Stimulated activated memory B cell treated with anti-CD40 and anti-IgM and Interleukin-4, amounts not matched to agents 10 μg/mL and 1 μg/mL and 100 μg/mL, for 72 hours (primary cell): ENCODE data around the gene CCDC77.
A peak's percentile ranks its signal among the peaks of the same experiment; 100 is the strongest.
"Not testable (repeated sequence)": the region's sequence is repeated elsewhere in the genome, so short reads cannot be mapped to it uniquely, and the experiment has no call there.

Experiments used
- ATAC-seq: fragments of 150-1000 bp; cut with Tn5 transposase; 2 replicates; pipeline ENCODE4 v1.10.0; 2021
- H3K27ac Mint-ChIP-seq: one replicate; pipeline ENCODE4 v1.8.0; 2022; ENCODE audit warnings: mild to moderate bottlenecking, mixed read lengths
- H3K27me3 Mint-ChIP-seq: one replicate; pipeline ENCODE4 v1.8.0; 2022; ENCODE audit warnings: mixed read lengths
- H3K36me3 Mint-ChIP-seq: one replicate; pipeline ENCODE4 v1.8.0; 2022; ENCODE audit warnings: mixed read lengths
- H3K4me1 Mint-ChIP-seq: one replicate; pipeline ENCODE4 v1.8.0; 2022; ENCODE audit warnings: mixed read lengths
- H3K4me3 Mint-ChIP-seq: one replicate; pipeline ENCODE4 v1.8.0; 2022; ENCODE audit warnings: mild to moderate bottlenecking, moderate library complexity, mixed read lengths
- H3K9me3 Mint-ChIP-seq: one replicate; pipeline ENCODE4 v1.8.0; 2022; ENCODE audit warnings: mixed read lengths

The CCDC77 gene

DNA sequence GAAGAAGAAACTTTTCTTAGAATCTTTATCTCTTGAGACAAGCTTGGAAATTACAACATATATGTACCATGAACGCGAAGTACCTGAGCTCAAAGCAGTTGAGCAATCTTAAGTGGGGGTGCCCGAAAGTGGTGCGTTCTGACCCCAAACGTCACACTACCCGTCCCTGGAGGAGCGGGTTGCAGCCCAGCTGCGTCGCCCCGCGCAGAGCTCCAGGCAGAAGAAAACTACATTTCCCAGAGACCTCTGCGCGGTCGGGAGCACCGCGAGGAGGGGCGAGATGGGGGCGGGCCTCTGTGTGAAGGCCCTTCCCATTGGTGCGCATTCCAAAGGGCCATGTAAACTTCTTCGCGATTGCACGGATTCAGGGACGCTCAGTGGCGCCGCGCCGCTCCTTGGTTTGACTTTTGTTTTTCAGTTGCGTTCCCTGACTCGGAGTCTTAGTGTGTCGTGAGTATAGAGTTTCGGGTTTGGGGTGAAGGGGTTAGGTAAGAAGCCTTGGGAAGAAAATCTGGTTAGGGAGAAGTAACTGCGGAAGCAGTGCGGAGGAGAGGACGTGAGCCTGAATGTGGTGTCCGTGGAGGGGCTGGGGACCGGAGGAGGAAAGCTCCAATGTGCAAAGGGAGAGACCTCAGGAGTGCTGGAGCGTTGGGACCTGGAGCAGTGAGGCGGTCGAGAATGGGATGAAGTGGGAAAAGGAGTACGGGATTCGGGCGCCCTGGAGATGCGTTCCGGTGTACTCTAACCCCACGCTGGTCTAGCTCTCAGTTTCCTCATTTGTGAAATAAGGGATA lies at the start of gene CCDC77:
TSS of gene CCDC77 (plus strand) at position 410 of the 794 bp plus-strand sequence. CDS start 7,740 bp downstream, outside the sequence.
- Mint-ChIP-seq H3K4me3 (no peak within 1 kb of the TSS), H3K27me3 (no peaks in the 10 kb centered on the region), H3K27ac (no peak within 1 kb of the TSS), H3K4me1 (no peaks in the 10 kb centered on the region), H3K36me3 (peaks cover 5% of the 10 kb centered on the region), H3K9me3 (no peaks in the 10 kb centered on the region)
- ATAC-seq: peak; percentile 100

DNA sequence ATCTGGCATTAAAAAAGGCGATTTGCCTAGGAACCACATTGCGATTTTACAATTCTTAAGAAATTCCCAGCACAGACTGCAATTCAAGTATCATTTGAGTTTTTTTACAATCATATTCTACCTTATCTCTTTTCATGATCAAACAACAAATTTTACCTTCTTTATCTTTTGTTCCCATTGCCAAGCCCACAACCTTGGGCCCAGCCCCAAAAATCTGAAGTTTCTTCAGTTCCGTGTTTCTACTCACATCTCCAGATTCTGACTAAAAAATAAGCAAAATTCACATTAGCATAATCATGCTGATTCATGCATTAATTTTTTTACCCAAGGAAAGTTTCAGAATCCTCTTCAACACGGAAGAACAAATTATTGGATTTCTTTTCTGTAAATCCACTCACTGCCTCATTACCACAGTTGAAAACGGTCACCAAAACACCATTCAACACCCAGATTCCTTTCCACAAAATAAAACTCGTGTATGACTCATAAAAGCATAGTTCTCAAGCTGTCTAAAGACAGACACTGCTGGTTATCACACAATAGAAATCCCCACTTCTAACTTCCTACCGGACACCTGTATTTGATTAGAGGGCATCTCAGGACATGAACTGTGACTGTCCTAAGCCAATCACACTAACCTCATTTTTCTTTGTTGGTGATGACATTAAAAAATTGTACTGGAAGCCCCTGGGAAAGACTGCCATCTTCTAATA lies 45.0 kb upstream of the CCDC77 start:
- ATAC-seq: no peak
- Mint-ChIP-seq H3K27me3 (no peaks in the 10 kb centered on the region), H3K27ac (no peak overlapping the region), H3K4me1 (peaks cover 10% of the 10 kb centered on the region), H3K9me3 (peaks cover 3% of the 10 kb centered on the region), H3K36me3 (peaks cover 74% of the 10 kb centered on the region), H3K4me3 (no peak overlapping the region)

DNA sequence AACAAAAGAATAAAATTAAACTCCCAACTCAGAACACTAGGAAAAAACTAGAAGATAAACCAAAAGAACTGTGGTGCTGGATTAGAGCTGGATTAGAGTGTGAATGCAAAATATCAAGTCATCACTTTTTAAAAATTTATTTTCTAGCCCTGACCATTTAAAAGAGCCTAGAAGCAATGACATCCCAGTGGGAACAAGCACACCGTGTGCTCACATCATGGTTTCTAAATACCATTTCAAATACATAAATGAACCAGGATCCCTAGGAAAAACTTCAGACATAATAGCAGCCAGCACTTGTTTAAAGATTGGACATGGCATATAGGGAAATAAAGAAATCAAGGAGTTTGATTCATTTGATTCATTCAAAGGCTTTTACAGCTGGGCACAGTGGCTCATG lies 42.4 kb upstream of the CCDC77 start:
- Mint-ChIP-seq H3K36me3 (peaks cover 84% of the 10 kb centered on the region), H3K27me3 (no peaks in the 10 kb centered on the region), H3K27ac (no peak overlapping the region), H3K9me3 (peaks cover 3% of the 10 kb centered on the region), H3K4me3 (no peak overlapping the region), H3K4me1 (peaks cover 10% of the 10 kb centered on the region)
- no peak for ATAC-seq

DNA sequence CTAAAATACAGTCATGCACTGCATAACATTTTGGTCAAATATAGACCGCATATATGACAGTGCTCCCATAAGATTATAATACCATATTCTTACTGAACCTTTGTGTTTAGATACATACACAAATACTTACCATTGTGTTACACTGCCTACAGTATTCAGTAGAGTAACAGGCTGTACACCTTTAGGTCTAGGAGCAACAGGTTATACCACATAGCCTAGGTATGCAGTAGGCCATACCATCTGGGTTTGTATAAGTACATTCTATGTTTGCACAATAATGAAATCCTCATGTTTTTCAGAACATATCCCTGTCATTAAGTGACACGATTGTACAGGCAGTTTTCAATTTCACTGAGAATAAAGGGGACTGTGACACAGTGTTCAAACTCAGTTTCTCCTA lies 34.6 kb upstream of the CCDC77 start:
- Mint-ChIP-seq H3K36me3 (peaks cover 84% of the 10 kb centered on the region), H3K27ac (no peak overlapping the region), H3K4me1 (no peaks in the 10 kb centered on the region), H3K9me3 (peaks cover 3% of the 10 kb centered on the region), H3K4me3 (no peak overlapping the region), H3K27me3 (no peaks in the 10 kb centered on the region)
- no peak for ATAC-seq

DNA sequence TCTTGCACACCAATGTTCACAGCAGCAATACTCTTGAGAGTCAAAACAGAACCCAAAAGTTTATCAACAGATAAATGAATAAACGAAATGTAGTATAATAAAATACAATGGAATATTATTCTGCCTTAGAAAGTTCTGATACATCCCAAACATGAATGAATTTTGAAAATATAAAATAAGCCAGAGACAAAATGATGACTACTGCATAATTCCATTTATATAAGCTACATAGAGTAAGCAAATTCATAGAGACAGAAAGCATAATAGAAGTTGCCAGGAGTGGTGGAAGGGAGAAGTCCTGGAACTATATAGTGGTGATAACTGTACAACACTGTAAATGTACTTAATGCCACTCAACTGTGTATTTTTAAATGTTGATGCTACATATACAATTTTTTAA lies 33.5 kb upstream of the CCDC77 start:
- H3K9me3 Mint-ChIP-seq: peaks cover 5% of the 10 kb centered on the region
- H3K27ac Mint-ChIP-seq: no peak overlapping the region
- no peak overlapping the region for H3K4me3 Mint-ChIP-seq
- no peaks in the 10 kb centered on the region for H3K27me3 Mint-ChIP-seq
- no peak for ATAC-seq
- H3K4me1 Mint-ChIP-seq: no peaks in the 10 kb centered on the region
- H3K36me3 Mint-ChIP-seq: peaks cover 83% of the 10 kb centered on the region

DNA sequence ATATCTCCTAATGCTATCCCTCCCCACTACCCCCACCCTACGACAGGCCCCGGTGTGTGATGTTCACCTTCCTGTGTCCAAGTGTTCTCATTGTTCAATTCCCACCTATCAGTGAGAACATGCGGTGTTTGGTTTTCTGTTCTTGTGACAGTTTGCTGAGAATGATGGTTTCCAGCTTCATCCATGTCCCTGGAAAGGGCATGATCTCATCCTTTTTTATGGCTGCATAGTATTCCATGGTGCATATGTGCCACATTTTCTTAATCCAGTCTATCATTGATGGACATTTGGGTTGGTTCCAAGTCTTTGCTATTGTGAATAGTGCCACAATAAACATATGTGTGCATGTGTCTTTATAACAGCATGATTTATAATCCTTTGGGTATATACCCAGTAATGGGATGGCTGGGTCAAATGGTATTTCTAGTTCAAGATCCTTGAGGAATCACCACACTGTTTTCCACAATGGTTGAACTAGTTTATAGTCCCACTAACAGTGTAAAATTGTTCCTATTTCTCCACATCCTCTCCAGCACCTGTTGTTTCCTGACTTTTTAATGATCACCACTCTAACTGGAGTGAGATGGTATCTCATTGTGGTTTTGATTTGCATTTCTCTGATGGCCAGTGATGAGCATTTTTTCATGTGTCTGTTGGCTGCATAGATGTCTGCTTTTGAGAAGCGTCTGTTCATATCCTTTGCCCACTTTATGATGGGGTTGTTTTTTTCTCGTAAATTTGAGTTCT lies 30.5 kb upstream of the CCDC77 start:
- H3K4me1 Mint-ChIP-seq, H3K27ac Mint-ChIP-seq, H3K4me3 Mint-ChIP-seq, H3K9me3 Mint-ChIP-seq, H3K27me3 Mint-ChIP-seq, ATAC-seq: not testable (repeated sequence)
- peaks cover 81% of the 10 kb centered on the region for H3K36me3 Mint-ChIP-seq

DNA sequence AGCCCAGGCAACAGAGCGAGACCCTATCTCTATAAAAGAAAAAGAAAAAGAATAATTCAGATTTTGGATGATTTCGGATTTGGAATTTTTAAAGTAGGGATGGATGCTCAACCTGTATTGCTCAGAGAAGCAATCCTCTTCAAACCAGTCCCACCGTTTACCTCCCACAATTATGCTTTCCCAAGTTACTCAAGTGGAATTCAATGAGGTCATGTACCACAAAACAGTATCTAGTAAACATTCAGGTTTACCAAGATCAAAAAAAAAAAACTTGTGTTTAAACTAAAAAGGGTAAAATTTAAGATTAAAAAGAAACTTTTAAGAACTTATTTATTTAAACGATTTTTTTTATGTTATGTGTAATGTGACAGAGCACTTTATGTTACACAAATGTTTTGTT lies 14.8 kb upstream of the CCDC77 start:
- Mint-ChIP-seq H3K36me3 (peaks cover 29% of the 10 kb centered on the region), H3K4me1 (peaks cover 26% of the 10 kb centered on the region), H3K27ac (no peak overlapping the region), H3K9me3 (no peaks in the 10 kb centered on the region), H3K27me3 (no peaks in the 10 kb centered on the region), H3K4me3 (no peak overlapping the region)
- no peak for ATAC-seq

DNA sequence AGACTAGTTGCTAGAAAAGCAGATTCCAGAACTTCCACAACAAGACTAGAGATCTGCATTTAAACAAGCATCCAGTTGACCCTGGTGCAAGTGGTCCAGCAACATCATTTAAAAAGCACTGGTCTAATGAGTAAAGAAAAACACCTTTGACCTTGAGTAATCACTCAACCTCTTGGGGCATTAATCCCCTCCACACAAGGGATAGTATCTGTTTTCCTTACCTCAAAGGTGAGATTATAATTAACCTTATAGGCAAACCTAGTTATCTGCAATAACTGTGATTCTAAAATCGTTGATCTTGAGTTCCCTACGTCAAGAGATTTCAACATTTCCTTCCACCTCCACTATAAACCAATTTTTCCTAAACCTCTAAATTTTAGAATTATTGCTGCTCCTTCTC lies 13.4 kb upstream of the CCDC77 start:
- Mint-ChIP-seq H3K27ac (peak overlapping the region; percentile 95), H3K4me1 (peaks cover 26% of the 10 kb centered on the region), H3K36me3 (peaks cover 27% of the 10 kb centered on the region), H3K27me3 (no peaks in the 10 kb centered on the region), H3K4me3 (peak overlapping the region; percentile 97), H3K9me3 (no peaks in the 10 kb centered on the region)
- ATAC-seq: no peak

DNA sequence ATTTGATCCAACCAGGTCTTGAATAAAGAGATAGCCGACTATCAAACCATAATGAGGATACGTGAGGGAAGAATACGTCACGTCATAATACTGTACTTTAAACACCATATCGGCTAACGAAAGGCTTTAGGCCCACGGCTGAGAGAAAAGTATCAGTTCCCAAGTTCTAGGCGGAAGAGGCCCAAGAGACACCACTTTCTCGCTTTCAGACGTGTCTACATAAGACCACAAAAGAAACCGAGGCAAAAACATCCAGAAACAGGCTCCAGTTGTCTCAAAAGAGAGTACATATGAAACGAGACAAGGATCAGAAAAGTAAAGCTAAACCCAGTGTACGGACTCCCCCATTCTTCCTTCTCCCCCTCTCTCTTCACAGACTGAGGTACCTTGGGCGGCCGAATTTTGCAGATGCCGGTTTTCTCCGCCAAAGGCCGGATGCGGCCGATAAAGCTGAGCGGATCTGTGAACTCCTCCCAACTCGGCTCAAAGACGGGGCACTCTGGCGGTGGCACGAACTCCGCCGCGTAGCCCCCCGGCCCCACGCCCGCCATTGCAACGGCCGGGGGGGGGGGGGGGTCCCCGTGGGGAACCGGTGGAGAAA lies 12.8 kb upstream of the CCDC77 start:
- Mint-ChIP-seq H3K27me3 (no peaks in the 10 kb centered on the region), H3K36me3 (peaks cover 24% of the 10 kb centered on the region), H3K4me3 (peak overlapping the region; percentile 97), H3K9me3 (no peaks in the 10 kb centered on the region), H3K27ac (peak overlapping the region; percentile 95), H3K4me1 (peaks cover 26% of the 10 kb centered on the region)
- ATAC-seq: peak; percentile 65

DNA sequence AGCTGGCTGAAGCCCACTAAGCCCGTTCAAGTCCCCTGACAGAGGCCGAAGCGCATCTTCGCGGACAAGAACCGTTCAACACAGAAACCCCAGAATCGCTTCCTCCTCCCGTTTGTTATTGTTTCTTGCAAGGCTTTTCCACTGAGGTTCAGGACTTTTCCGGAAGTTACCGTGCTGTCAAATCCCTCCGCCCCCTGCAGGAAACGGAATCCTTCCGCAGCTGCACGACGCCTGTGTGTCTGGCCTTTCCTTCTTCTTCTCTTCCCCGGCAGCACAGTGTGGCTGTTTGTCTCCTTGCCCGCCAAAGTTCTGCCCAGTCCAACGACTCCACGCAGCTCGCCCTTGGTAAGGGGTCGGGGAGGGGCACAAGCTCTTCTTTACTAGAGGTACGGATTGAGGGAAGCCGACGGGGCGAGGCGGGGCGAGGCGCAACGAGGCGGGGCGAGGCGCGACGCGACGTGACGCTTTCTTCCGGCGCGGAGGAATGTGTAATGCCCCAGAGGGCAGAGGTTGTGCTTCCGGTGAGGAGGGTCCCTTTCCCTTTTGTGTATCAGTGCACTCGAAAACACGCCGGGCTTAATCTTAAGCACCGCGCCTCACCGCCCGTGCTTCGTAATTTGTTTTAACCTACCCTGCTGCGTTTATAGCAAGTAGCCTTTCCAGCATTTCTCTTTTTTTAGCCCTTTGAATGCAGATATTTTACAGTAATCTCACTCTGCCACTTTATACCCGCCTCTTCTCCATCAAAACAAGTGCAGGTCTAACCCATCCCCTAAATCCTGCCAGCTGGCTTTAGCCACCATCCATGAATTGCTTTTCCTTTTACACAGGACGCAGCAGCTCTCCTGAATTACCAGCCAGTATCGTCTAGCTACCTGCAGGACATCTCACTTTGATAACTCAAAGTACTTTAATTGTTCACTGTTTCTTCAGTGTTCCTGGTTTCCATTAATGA lies 12.0 kb upstream of the CCDC77 start, which contains the start of gene KDM5A:
TSS of gene KDM5A (minus strand) at position 179 of the 955 bp plus-strand sequence. CDS start 229 bp downstream, outside the sequence.
- no peaks in the 10 kb centered on the region for H3K9me3 Mint-ChIP-seq
- H3K27ac Mint-ChIP-seq: peak within 1 kb of the TSS; percentile 95
- no peaks in the 10 kb centered on the region for H3K27me3 Mint-ChIP-seq
- peak; percentile 98 for ATAC-seq
- H3K36me3 Mint-ChIP-seq: peaks cover 18% of the 10 kb centered on the region
- H3K4me3 Mint-ChIP-seq: peak within 1 kb of the TSS; percentile 97
- H3K4me1 Mint-ChIP-seq: peaks cover 26% of the 10 kb centered on the region

DNA sequence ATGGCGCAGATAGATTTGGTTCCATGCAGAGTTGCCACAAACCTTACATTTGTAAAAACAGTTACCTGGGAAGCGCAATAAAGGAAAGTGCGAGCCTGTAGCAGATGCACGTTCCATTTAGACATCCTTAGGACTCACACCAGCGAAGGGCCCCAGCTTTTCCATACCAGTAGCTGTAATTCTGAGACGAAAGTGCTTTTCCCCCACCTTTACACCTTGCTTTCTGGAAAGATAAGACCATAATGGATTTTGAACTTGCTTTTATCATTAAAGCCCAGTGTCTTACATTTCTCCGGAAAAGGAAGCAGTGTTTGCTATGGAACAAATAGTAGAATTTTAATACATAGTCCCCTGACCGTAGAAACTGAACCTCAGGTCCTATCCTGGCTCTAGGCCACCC lies 616 bp upstream of the CCDC77 start:
- Mint-ChIP-seq H3K4me3 (no peak overlapping the region), H3K27ac (no peak overlapping the region), H3K9me3 (no peaks in the 10 kb centered on the region), H3K36me3 (peaks cover 5% of the 10 kb centered on the region), H3K27me3 (no peaks in the 10 kb centered on the region), H3K4me1 (no peaks in the 10 kb centered on the region)
- no peak for ATAC-seq

DNA sequence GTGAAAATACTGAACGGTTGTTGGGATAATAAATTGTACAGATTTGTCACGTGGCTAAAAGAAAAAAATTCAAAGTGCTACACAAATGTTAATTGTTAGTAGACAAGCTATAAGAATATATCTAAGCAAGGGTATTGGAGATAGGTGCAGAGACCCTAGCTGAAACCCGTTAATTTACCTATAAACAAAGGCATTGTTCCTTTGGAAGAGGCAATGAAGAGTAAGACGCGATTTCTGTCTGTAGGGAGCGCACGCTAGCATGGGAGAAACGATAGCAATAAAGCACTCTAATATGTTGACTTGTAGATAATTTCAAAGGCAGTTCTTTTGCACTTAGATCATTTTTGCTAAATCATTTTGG lies 565 bp downstream of the CCDC77 start:
- H3K27ac Mint-ChIP-seq: no peak overlapping the region
- peaks cover 9% of the 10 kb centered on the region for H3K36me3 Mint-ChIP-seq
- ATAC-seq: no peak
- H3K27me3 Mint-ChIP-seq: no peaks in the 10 kb centered on the region
- no peaks in the 10 kb centered on the region for H3K4me1 Mint-ChIP-seq
- no peaks in the 10 kb centered on the region for H3K9me3 Mint-ChIP-seq
- no peak overlapping the region for H3K4me3 Mint-ChIP-seq

DNA sequence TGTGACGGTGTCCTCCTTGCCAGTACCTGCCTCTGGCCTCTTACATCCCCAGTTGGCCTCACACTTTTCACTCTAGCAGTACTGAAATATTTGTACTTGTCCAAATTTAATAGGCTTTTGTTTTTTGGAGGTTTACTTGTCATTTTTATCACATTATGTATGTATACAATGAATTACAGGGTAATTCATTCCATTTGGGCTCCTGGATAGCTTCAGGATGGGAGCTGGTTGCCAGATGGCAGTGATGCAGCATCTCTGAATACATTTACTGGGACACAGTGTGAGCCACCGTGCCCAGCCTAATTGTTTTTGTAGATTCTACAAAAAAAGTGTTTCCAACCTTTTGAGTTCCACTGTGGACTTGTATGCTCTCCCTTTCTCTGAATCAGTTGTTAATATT lies 13.4 kb downstream of the CCDC77 start:
- no peak overlapping the region for H3K27ac Mint-ChIP-seq
- H3K9me3 Mint-ChIP-seq: no peaks in the 10 kb centered on the region
- H3K4me1 Mint-ChIP-seq: no peaks in the 10 kb centered on the region
- H3K27me3 Mint-ChIP-seq: no peaks in the 10 kb centered on the region
- peaks cover 55% of the 10 kb centered on the region for H3K36me3 Mint-ChIP-seq
- no peak overlapping the region for H3K4me3 Mint-ChIP-seq
- ATAC-seq: no peak

DNA sequence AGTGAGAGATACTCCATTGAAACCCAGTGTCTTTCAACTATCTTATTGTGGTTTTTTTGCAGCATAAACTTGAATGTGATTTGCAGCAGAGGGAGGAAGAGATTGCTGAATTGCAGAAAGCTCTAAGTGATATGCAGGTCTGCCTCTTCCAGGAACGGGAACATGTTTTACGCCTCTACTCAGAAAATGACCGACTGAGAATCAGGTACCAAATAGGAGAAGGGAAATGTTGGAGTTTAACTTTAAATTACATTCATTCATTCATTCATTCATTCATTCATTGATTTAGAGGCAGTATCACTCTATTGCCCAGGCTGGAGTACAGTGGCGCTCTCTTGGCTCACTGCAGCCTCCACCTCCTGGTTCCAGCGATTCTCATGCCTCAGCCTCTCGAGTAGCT lies 17.0 kb downstream of the CCDC77 start:
- H3K27me3 Mint-ChIP-seq: no peaks in the 10 kb centered on the region
- no peak overlapping the region for H3K27ac Mint-ChIP-seq
- no peak overlapping the region for H3K4me3 Mint-ChIP-seq
- H3K4me1 Mint-ChIP-seq: no peaks in the 10 kb centered on the region
- ATAC-seq: no peak
- peaks cover 45% of the 10 kb centered on the region for H3K36me3 Mint-ChIP-seq
- H3K9me3 Mint-ChIP-seq: no peaks in the 10 kb centered on the region
